ENCODE data around the gene QPCT.
"Not testable (repeated sequence)": the region's sequence is repeated elsewhere in the genome, so short reads cannot be mapped to it uniquely, and the experiment has no call there.

QPCT gene

DNA sequence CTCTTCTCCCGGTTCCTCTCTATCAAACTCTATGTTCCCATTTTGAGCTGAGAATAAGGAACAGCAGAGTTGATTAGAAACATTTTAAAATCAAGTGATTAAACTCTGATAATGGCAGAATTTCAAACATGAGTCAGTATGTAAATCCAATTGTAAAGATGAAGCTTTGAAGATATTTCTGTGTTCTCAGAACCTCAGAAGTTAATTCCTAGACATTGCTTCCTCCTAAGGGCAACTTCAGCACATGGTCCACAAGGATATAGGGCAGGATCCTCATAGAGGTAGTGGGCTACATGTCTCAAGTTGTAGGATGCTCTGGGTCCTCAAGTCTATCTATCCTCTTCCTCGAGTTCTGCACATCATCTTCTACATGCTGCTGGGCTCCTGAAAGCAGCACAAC is 46.3 kb downstream of the QPCT start:
- DNase-seq (ENCODE audit: low read depth, low spot score), result no peak

DNA sequence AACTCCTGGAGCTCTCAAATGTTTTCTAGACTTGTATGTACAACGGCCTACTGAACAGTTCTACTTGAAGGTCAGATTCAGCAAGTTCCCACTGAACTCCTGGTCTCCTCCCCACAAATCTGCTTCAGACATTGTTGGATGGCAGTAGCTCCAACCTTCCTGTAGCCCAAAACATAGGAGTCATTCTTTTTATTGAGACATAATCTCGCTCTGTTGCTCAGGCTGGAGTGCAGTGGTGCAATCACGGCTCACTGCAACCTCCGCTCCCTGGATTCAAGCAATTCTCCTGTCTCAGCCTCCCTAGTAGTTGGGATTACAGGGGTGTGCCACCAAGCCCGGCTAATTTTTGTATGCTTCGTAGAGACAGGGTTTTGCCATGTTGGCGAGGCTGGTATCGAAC is 47.3 kb downstream of the QPCT start:
- no peak for DNase-seq (ENCODE audit: low read depth, low spot score)

DNA sequence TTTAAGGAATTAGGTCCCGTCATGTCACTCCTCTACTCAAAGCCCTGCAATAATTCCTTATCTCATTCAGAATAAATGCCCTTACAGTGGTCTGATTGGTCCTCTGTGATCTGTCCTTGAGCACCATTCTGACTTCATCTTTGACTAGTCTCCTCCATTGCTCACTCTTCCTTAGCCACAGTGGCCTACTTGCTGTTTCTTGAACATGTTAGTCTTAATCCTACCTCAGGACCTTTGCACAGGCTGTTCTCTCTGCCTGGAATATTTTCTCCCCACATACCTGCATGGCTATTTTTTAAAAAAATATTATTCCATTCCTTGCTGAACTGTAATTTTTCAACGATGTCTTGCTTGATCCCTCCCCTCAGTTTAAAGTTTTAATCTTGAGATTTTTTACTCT is 48.0 kb downstream of the QPCT start:
- no peak for DNase-seq (ENCODE audit: low read depth, low spot score)

DNA sequence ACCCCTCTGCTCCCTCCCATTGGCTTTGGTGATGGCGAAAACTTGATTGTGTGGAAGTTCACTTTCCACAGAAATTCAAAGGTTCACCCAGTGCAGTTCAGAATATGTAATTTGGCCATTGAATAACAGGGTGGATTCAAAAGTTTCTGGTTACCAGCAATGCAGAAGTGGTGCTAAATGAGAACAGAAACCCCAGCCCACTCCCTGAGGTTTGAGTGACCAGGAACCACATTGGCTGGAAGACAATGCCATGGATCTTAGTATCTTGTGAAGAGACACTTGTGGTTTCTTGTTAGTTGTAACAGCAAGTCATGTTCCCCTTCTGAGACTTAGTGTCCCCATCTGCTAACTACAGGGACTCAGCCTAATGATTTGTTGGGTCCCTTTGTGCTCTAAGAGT is 49.8 kb downstream of the QPCT start:
- DNase-seq (ENCODE audit: low read depth, low spot score), result no peak

GRCh38 chr2:37394796-37395555 is 50.5 kb downstream of the QPCT start:
- no peak for DNase-seq (ENCODE audit: low read depth, low spot score)

- DNase-seq (ENCODE audit: low read depth, low spot score), result no peak
Observed at GRCh38 chr2:37396890-37397565, 52.6 kb downstream of the QPCT start.

DNA sequence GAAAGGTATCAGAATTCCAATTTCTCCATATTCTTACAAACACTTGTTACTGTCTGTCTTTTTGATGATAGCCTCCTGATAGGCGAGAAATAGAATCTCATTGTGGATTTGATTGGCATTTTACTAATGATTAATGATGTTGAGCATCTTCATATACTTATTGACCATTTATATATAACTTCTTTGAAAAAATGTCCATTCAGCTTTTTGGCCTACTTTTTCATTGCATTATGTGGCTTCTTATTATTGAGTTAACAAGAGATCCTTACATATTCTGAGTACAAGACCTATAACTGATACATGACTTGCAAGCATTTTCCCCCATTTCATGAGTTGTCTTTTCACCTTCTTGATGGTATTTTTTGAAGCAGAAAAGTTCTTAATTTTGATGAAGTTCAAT is 54.6 kb downstream of the QPCT start:
- no peak for DNase-seq (ENCODE audit: low read depth, low spot score)

- no peak for DNase-seq (ENCODE audit: low read depth, low spot score)
Observed at GRCh38 chr2:37400041-37400440, 55.6 kb downstream of the QPCT start.

DNA sequence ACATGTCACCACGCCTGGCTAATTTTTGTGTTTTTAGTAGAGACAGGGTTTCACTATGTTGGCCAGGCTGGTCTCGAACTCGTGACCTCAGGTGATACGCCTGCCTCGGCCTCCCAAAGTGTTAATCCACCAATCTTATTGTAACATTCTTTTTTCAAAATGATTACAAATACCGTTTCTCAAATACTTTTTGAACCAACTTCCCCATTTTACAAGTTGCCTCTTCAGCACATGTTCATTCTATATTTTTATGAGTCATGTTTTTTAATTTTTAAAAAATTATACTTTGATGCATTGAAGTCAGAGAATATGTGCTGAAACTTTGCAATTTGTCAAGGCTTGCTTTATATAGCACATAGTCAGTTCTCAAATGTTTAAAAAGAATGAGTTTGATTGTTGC is 58.2 kb downstream of the QPCT start:
- DNase-seq (ENCODE audit: low read depth, low spot score), result no peak

- DNase-seq (ENCODE audit: low read depth, low spot score), result no peak
Observed at GRCh38 chr2:37405781-37406180, 61.4 kb downstream of the QPCT start.

- DNase-seq (ENCODE audit: low read depth, low spot score), result no peak
Observed at GRCh38 chr2:37412231-37412630, 67.8 kb downstream of the QPCT start.

GRCh38 chr2:37413911-37414469 is 69.6 kb downstream of the QPCT start:
- not testable (repeated sequence) for DNase-seq (ENCODE audit: low read depth, low spot score)

GRCh38 chr2:37414470-37414949 is 70.1 kb downstream of the QPCT start:
- no peak for DNase-seq (ENCODE audit: low read depth, low spot score)

- no peak for DNase-seq (ENCODE audit: low read depth, low spot score)
Observed at GRCh38 chr2:37415128-37415820, 70.8 kb downstream of the QPCT start.

- DNase-seq (ENCODE audit: low read depth, low spot score), result no peak
Observed at GRCh38 chr2:37417321-37417720, 72.9 kb downstream of the QPCT start.

- no peak for DNase-seq (ENCODE audit: low read depth, low spot score)
Observed at GRCh38 chr2:37418956-37419355, 74.5 kb downstream of the QPCT start.

GRCh38 chr2:37421686-37422085 is 77.3 kb downstream of the QPCT start:
- DNase-seq (ENCODE audit: low read depth, low spot score), result no peak

DNA sequence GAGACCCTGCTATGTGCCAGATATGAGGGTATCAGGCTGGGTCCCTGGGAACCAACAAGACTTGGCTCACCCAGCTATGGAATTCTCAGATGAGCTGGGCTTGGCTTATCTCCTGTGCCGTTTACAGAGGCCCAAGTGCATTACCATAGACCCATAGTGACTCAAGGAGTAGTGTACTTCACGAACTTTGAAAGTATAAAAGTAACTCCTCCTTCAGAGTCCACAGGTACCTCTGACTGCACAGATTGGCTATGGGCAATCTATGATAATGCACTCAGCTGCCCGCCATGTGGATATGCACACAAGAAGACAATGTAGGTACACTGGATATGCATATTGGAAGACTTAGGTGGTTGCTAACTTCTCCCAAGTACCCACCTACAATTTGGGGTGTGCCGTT is 78.4 kb downstream of the QPCT start:
- DNase-seq (ENCODE audit: low read depth, low spot score), result no peak

Measured in activated naive CD8-positive, alpha-beta T cell treated with anti-CD3 and anti-CD28 coated beads, Interleukin-2, amount 50 U/mL, for 16 hours (primary cell).